Karpas-422 (cell line): ENCODE results near the gene MVP. TPM values are rescaled to one million over a fixed set of nuclear protein-coding genes. Genes with fewer than 3 reads are reported as not detected.
A peak's percentile ranks its signal among the peaks of the same experiment; 100 is the strongest.

ENCODE experiments used
- DNase-seq: peaks from one replicate; pipeline ENCODE4 v3.0.0-alpha.2; 2015
- H2AFZ ChIP-seq: fragments of 200-600 bp; sonication (generic); 2 replicates; pipeline ENCODE4 v1.6.1; 2014; ENCODE audit warnings: antibody characterized with exemption, low read length, mixed read lengths
- H3K27ac ChIP-seq: fragments of 200-600 bp; sonication (generic); 2 replicates; pipeline ENCODE4 v1.5.1; 2014; ENCODE audit warnings: mild to moderate bottlenecking, low read length, moderate library complexity
- H3K27me3 ChIP-seq: fragments of 200-600 bp; sonication (generic); 2 replicates; pipeline ENCODE4 v1.6.1; 2014; ENCODE audit warnings: low read length, mixed read lengths
- H3K36me3 ChIP-seq: fragments of 200-600 bp; sonication (generic); 2 replicates; pipeline ENCODE4 v1.6.1; 2014; ENCODE audit warnings: low read length, mixed read lengths; ENCODE audit not compliant: insufficient read depth
- H3K4me1 ChIP-seq: fragments of 200-600 bp; sonication (generic); 2 replicates; pipeline ENCODE4 v1.6.1; 2014; ENCODE audit warnings: mild to moderate bottlenecking, low read length, mixed read lengths
- H3K4me2 ChIP-seq: fragments of 200-600 bp; sonication (generic); 2 replicates; pipeline ENCODE4 v1.6.1; 2014; ENCODE audit warnings: low read length, low read depth, mild to moderate bottlenecking; ENCODE audit not compliant: poor library complexity, severe bottlenecking
- H3K4me3 ChIP-seq: fragments of 200-600 bp; sonication (generic); 2 replicates; pipeline ENCODE4 v1.5.1; 2014; ENCODE audit warnings: mild to moderate bottlenecking, antibody characterized with exemption, low read length, mixed read lengths
- H3K79me2 ChIP-seq: fragments of 200-600 bp; sonication (generic); 2 replicates; pipeline ENCODE4 v1.6.1; 2014; ENCODE audit warnings: mild to moderate bottlenecking, low read length, mixed read lengths
- H3K9ac ChIP-seq: fragments of 200-600 bp; sonication (generic); 2 replicates; pipeline ENCODE4 v1.6.0; 2014; ENCODE audit warnings: low read length
- H3K9me2 ChIP-seq: fragments of 200-600 bp; sonication (generic), shearing (Covaris generic); replicated peaks from 2 replicates; pipeline ENCODE4 v1.6.0; 2014; ENCODE audit warnings: mild to moderate bottlenecking, low read length, moderate library complexity; ENCODE audit not compliant: insufficient read depth
- H3K9me3 ChIP-seq: fragments of 300-700, 200-600 bp; sonication (generic); 2 replicates; pipeline ENCODE4 v1.6.1; 2014; ENCODE audit warnings: low read length, mixed read lengths
- H4K20me1 ChIP-seq: fragments of 200-600 bp; sonication (generic); 2 replicates; pipeline ENCODE4 v1.6.1; 2014; ENCODE audit warnings: mild to moderate bottlenecking, antibody characterized with exemption, low read length, low read depth; ENCODE audit not compliant: insufficient read depth
- total RNA-seq: library from RNA; depleted of rRNA; stranded (reverse); fragments of >200 nt; shearing (Covaris generic); gene quantifications from 2 replicates; pipeline ENCODE4 v1.2.3, GENCODE V29; 2014; ENCODE audit warnings: low replicate concordance

Gene MVP
- total RNA-seq, 1 experiment from 2014 or later: 7.8 TPM

GRCh38 chr16:29873319-29873718 lies 53.1 kb downstream of the MVP start:
- no peak overlapping the region for H3K9ac ChIP-seq
- no peaks in the 10 kb centered on the region for H3K9me3 ChIP-seq
- H3K9me2 ChIP-seq: no peaks in the 10 kb centered on the region
- DNase-seq: no peak
- H4K20me1 ChIP-seq: no peaks in the 10 kb centered on the region
- no peak overlapping the region for H3K4me3 ChIP-seq
- no peaks in the 10 kb centered on the region for H3K36me3 ChIP-seq
- H3K4me2 ChIP-seq: no peak overlapping the region
- no peaks in the 10 kb centered on the region for H3K27me3 ChIP-seq
- no peak overlapping the region for H3K27ac ChIP-seq
- no peak overlapping the region for H2AFZ ChIP-seq
- no peaks in the 10 kb centered on the region for H3K79me2 ChIP-seq
- H3K4me1 ChIP-seq: no peaks in the 10 kb centered on the region

- no peak overlapping the region for H3K4me3 ChIP-seq
- no peak overlapping the region for H3K4me2 ChIP-seq
- no peak overlapping the region for H3K27ac ChIP-seq
- no peaks in the 10 kb centered on the region for H3K36me3 ChIP-seq
- no peaks in the 10 kb centered on the region for H3K27me3 ChIP-seq
- H4K20me1 ChIP-seq: no peaks in the 10 kb centered on the region
- H3K9me3 ChIP-seq: no peaks in the 10 kb centered on the region
- H3K9ac ChIP-seq: no peak overlapping the region
- peak; percentile 12 for DNase-seq
- H3K79me2 ChIP-seq: no peaks in the 10 kb centered on the region
- H3K4me1 ChIP-seq: no peaks in the 10 kb centered on the region
- H2AFZ ChIP-seq: no peak overlapping the region
- H3K9me2 ChIP-seq: no peaks in the 10 kb centered on the region
Observed at GRCh38 chr16:29875206-29875605, 54.9 kb downstream of the MVP start.

GRCh38 chr16:29876217-29876593 lies 55.9 kb downstream of the MVP start:
- DNase-seq: no peak
- Histone ChIP-seq H3K27ac (no peak overlapping the region), H3K9me3 (no peaks in the 10 kb centered on the region), H3K9me2 (no peaks in the 10 kb centered on the region), H2AFZ (no peak overlapping the region), H3K4me1 (no peaks in the 10 kb centered on the region), H3K9ac (no peak overlapping the region), H3K79me2 (no peaks in the 10 kb centered on the region), H3K27me3 (no peaks in the 10 kb centered on the region), H3K4me2 (no peak overlapping the region), H4K20me1 (no peaks in the 10 kb centered on the region), H3K4me3 (no peak overlapping the region), H3K36me3 (no peaks in the 10 kb centered on the region)

GRCh38 chr16:29876594-29877249 lies 56.5 kb downstream of the MVP start:
- no peak overlapping the region for H2AFZ ChIP-seq
- no peak overlapping the region for H3K4me3 ChIP-seq
- H3K9me3 ChIP-seq: no peaks in the 10 kb centered on the region
- H3K9ac ChIP-seq: no peak overlapping the region
- no peaks in the 10 kb centered on the region for H3K79me2 ChIP-seq
- H4K20me1 ChIP-seq: no peaks in the 10 kb centered on the region
- H3K9me2 ChIP-seq: no peaks in the 10 kb centered on the region
- no peak overlapping the region for H3K27ac ChIP-seq
- peak; percentile 40 for DNase-seq
- no peaks in the 10 kb centered on the region for H3K36me3 ChIP-seq
- H3K4me2 ChIP-seq: no peak overlapping the region
- H3K4me1 ChIP-seq: no peaks in the 10 kb centered on the region
- no peaks in the 10 kb centered on the region for H3K27me3 ChIP-seq

GRCh38 chr16:29877266-29877961 lies 57.2 kb downstream of the MVP start:
- no peak overlapping the region for H3K4me2 ChIP-seq

GRCh38 chr16:29878172-29878571 lies 57.9 kb downstream of the MVP start:
- no peak for DNase-seq
- H3K9ac ChIP-seq: no peak overlapping the region
- H3K4me2 ChIP-seq: no peak overlapping the region
- no peaks in the 10 kb centered on the region for H3K9me2 ChIP-seq
- H3K79me2 ChIP-seq: no peaks in the 10 kb centered on the region
- no peaks in the 10 kb centered on the region for H4K20me1 ChIP-seq
- H3K4me1 ChIP-seq: no peaks in the 10 kb centered on the region
- H3K4me3 ChIP-seq: no peak overlapping the region
- H3K36me3 ChIP-seq: no peaks in the 10 kb centered on the region
- no peak overlapping the region for H2AFZ ChIP-seq
- no peaks in the 10 kb centered on the region for H3K9me3 ChIP-seq
- H3K27me3 ChIP-seq: no peaks in the 10 kb centered on the region
- no peak overlapping the region for H3K27ac ChIP-seq

More at GRCh38 chr16:29877266-29877961, 57.2 kb downstream of the MVP start:
- H4K20me1 ChIP-seq: no peaks in the 10 kb centered on the region
- H3K27ac ChIP-seq: no peak overlapping the region
- DNase-seq: peak; percentile 97
- no peaks in the 10 kb centered on the region for H3K4me1 ChIP-seq
- no peaks in the 10 kb centered on the region for H3K9me2 ChIP-seq
- no peaks in the 10 kb centered on the region for H3K36me3 ChIP-seq
- no peak overlapping the region for H2AFZ ChIP-seq
- no peak overlapping the region for H3K9ac ChIP-seq
- H3K27me3 ChIP-seq: no peaks in the 10 kb centered on the region
- no peaks in the 10 kb centered on the region for H3K9me3 ChIP-seq
- H3K4me3 ChIP-seq: no peak overlapping the region
- H3K79me2 ChIP-seq: no peaks in the 10 kb centered on the region

- Histone ChIP-seq H3K27me3 (no peaks in the 10 kb centered on the region), H3K27ac (no peak overlapping the region), H3K79me2 (no peaks in the 10 kb centered on the region), H3K4me2 (no peak overlapping the region), H3K9me3 (no peaks in the 10 kb centered on the region), H2AFZ (no peak overlapping the region), H4K20me1 (no peaks in the 10 kb centered on the region), H3K4me1 (no peaks in the 10 kb centered on the region), H3K9ac (no peak overlapping the region), H3K36me3 (no peaks in the 10 kb centered on the region), H3K9me2 (no peaks in the 10 kb centered on the region), H3K4me3 (no peak overlapping the region)
- no peak for DNase-seq
Observed at GRCh38 chr16:29881050-29881449, 60.8 kb downstream of the MVP start.

GRCh38 chr16:29883987-29884386 lies 63.7 kb downstream of the MVP start:
- Histone ChIP-seq H3K9ac (no peak overlapping the region), H3K79me2 (no peaks in the 10 kb centered on the region), H3K27ac (no peak overlapping the region), H4K20me1 (no peaks in the 10 kb centered on the region), H3K4me3 (no peak overlapping the region), H3K9me3 (no peaks in the 10 kb centered on the region), H2AFZ (no peak overlapping the region), H3K9me2 (no peaks in the 10 kb centered on the region), H3K36me3 (no peaks in the 10 kb centered on the region), H3K4me2 (no peak overlapping the region), H3K4me1 (no peaks in the 10 kb centered on the region), H3K27me3 (no peaks in the 10 kb centered on the region)
- DNase-seq: peak; percentile 65
